ENCODE measurements around the gene CPSF4L.

Gene CPSF4L

DNA sequence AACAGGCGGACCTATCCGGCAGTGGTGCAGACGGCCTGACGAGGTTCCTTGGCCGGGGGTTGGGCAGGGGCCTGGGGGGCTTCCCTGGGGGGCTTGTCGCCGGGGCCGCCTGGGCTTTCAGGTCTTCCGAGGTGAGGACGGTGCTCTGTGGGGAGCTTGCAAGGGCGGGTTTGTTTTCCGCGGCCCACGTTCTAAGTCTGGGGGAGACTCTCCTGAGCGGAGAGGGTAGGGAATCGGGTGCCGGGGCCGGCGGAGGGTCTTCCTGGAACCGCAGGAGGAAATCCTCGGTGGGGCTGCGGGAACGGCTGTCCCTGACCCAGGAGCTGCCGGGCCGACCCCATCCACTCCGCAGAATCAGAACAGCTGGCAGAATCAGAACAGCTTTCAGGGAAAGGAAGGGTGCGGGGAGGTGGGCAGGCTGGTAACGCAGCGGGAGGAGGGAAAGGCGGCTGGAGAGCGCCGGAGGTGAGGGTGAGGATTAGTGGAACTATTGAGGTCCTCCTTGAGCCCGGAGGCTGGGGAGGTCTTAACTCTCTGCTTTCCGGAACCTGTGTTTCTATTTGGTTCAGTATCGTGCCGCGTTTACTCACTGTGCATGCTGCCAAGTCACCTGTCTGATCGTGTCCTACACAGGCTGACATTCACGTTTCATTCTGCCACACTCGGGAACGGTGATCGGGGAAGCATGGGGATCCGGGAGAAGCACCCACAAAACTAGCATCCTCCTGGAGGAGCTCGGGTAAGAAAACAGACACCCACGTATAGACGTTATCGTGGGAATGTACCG, 28.9 kb downstream of the CPSF4L start:
- no peak for DNase-seq (ENCODE audit: low read depth)

DNA sequence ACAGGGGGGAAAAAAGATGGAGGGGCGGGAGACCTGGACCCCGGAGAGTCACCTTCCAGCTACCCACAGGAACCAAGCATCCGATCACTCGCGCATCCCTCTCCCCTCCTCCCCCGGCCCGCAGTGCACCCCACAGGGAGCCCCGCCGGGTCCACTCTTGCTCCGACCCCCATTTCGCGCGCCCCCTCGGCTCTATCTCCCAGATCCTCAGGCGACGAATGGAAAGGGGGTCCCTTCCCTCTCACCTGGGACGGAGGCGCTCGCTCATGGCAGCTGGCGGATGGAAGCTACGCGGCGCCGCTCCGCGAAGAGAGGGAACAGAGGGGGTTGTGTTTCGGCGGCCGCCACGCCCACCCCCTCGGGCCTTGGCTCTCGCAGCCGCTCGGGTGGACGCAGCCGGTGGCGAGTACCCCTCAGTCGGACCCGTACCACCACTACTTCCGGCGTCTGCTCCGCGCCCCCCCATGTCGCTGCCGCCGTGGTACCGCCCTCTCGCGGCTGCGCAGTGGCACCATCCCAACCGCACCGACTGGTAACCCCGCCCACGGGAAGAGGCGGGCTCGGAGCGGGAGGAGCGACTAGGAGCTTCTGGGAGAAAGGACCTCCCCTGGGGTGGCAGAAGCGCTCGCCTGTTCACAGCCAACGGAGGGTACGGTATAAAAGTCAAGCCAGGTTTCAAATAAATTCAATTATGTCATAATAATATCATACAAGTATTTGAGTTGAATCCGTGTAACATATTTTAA, 29.7 kb downstream of the CPSF4L start:
- peak; percentile 96 for DNase-seq (ENCODE audit: low read depth)

DNA sequence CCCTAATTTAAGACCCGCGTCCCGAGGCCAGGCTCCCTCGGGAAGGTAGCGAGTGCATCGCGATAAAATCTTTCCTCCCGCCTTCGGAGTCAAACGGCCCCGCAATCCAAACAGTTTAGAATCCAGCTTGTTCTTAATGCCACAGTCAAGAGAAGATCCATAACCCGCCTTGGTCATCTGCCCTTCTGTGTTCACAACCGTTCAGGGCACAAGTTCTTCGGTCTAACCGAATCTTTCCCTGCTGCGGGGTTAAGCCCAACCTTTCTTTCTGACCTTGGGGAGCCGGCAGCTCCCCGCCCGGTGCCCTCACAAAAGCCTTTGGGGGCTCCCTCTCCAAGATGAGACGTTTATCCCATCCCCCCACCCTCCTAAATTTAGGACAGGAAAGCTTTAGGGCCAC, 30.3 kb downstream of the CPSF4L start:
- no peak for DNase-seq (ENCODE audit: low read depth)

DNA sequence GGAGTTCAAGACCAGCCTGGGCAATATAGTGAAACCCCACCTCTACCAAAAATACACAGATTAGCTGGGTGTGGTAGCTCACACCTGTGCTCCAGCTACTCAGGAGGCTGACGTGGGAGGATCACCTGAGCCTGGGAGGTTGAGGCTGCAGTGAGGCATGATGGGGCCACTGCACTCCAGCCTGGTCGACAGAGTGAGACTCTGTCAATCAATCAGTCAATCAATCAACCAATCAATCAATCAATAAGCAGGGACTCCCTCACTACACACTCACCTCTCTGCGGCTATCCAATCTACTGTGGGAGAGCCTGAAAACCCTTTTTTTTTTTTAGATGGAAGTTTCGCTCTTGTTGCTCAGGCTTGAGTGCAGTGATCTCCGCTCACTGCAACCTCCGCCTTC, 31.6 kb downstream of the CPSF4L start:
- DNase-seq (ENCODE audit: low read depth) = no peak

DNA sequence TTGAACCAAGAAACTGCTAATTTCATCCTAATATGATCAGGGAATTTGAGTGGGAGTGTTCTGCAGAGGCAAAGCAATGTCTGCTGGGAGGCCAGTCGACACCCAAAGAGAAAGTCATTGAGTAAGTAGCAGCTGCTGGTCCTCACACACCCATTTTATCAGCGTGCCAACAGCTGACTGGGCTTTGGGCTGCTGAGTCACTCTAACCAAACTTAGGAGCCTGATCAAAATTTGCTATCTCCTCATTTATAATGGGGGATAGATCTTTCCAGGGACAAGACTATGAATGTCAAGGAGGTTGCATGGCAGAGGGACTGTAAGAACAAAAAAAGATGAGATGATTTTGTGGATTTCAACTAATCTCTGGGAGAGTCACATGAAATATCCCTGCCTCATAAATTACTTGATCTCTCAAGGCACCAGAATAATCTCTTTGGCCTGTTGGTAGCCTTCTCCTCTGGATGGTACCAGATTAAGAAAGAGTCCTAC, 32.9 kb downstream of the CPSF4L start:
- DNase-seq (ENCODE audit: low read depth) = no peak

DNA sequence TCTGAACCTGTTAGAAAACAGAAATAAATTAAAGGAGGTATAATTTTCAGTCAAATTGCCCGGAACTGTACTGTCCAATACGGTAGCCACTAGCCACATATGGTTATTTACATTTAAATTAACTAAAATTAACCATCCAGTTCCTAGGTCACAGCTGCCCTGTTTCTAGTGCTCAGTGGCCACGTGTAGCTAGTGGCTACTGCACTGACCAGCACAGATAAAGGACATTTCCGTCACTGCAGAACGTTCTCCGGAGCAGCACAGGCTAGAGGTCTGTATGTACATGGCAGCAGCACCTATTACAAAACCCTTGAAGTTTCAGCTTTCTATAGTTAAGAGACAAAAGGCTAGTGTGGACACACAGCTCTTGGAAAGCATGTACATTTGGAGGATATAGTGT, 33.7 kb downstream of the CPSF4L start:
- no peak for DNase-seq (ENCODE audit: low read depth)

DNA sequence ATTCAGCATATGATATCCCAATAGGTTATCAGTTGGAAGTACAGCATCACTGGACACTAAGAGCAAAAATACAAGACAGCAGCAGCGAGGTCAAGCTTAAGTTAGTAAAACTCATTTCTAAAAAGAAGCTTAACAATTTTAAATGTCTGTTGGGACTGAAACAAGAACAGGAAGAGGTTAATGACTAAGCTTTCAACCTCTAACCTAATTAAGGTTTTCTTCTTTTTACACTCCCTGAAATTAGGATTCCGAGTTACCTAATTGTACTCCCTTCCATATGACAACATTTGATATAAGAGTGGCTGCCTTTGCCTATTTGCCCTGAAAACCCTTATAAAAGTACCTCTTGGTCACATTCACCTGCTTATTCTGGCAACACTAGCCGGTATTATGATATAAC, 34.3 kb downstream of the CPSF4L start:
- DNase-seq (ENCODE audit: low read depth) = no peak

DNA sequence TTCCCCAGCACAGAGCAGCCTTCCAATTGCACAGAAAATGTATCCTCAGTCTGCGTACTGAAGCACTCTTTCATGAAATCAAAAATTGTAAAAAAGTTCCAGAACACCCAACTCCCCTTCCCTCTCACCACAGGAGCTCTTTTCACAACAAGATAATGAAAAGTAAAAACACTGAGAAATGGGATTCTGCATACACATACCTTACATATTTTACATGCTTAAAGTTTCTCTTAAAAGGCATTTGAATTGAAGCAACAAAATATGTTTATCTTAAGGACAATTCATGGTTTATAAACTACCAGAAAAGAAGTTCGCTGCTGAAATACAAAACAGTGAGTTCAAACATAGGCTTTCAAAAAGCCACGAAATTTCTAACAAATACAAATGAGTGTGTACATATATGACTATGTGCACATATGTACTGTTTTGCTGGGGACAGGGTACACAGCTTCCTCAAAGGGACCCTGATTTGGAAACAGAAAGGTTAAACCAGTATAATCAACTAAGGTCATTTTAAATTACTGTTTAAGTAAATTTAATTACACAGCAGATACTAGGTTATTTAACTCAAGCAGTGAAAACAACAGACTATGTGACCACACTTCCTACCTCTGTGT, 35.0 kb downstream of the CPSF4L start:
- no peak for DNase-seq (ENCODE audit: low read depth)

DNA sequence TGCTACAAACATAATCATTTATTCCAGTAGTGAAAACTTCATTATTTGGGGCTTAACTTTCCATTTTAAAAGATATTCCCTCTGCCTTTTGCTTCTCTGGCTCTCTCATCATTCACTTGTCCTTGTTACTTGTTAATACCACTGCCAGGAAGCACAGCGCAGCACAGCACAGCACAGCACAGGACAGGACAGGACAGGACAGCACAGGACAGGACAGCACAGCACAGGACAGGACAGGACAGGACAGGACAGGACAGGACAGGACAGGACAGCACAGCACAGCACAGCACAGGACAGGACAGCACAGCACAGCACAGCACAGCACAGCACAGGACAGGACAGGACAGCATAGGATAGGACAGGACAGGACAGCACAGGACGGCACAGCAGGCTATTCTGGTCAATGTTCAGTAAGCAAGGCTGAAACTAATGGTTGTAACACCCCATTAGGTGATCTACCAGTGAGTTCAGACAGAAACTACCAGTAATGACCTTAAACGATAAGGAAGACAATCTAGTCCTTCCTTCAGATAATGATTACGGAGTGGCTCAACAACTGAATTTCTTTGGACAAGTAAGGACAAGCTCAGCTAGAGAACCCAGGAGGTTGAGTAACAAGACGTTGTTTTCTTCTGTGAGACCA, 36.9 kb downstream of the CPSF4L start:
- no peak for DNase-seq (ENCODE audit: low read depth)

DNA sequence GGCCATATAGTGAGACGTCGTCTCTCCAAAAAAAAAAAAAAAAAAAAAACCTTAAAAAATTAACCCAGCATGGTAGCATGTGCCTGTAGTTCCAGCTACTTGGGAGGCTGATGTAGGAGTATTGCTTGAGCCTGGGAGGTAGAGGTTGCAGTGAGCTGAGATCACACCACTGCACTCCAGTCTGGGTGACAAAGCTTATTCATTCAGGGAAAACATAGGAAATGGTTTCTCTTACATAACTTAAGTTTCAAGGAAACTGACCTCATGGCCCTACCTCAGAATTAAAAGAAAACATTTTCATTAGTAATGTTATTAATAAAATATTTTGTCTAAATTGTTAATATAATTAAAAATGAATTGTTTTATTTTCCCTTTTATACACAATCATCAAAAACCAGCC, 37.4 kb downstream of the CPSF4L start:
- no peak for DNase-seq (ENCODE audit: low read depth)

DNA sequence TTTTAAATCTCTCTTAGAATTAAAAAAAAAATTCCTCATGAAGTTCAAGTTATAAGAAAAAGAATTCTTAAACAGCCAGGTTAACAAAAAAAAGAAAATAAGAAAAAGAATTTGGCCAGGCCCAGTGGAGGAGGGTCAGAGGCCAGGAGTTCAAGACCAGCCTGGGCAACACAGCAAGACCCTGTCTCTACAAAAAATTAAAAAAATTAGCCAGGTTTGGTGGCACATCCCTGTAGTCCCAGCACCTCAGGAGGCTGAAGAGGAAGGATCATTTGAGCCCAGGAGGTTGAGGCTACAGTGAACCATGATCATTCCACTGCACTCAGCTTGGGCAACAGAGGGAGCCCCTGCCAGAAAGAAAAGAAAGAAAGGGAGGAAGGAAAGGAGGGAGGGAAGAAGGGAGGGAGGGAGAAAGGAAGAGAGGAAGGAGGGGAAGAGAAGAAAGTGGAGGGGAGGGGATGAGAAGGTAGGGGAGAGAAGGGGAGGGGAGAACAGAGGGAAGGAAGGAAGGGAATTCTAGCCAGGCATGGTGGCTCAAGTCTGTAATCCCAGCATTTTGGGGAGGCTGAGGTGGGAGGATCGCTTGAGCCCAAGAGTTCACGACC, 38.0 kb downstream of the CPSF4L start:
- no peak for DNase-seq (ENCODE audit: low read depth)

DNA sequence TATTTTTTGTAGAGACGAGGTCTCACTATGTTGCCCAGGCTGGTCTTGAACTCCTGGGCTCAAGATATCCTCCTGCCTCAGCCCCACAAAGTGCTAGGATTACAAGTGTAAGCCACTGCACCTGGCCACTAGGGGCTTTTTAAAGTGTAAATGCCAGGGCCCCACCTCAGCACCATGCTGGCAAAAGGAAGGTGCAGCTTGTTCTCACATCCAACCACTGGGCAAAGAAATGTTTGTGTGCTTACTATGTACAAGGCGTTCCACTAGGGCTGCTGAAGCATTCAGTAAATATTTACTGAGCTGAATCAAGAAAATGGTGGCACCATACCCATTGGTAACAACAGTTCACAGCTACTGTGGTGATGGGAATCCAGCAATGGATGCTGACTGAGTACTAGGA, 46.2 kb downstream of the CPSF4L start:
- no peak for DNase-seq (ENCODE audit: low read depth)

DNA sequence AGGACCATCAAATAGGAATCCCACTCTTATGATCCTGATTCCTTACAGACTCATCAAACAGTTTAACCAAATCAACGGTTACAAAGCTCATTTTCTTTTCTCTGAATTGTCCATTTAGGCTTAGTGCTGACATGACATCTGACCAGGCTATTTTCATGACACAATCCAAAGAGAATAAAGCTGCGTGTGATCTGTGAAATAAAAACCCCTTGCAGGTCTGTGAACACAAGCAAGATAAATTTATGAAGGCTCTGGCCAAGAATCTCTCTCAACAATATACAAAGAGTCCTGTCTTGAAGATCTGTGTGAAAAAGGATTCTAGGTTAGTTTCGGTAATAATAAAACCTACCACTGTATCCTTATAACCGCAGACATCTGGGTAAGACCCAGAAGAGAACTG, 46.8 kb downstream of the CPSF4L start:
- no peak for DNase-seq (ENCODE audit: low read depth)

DNA sequence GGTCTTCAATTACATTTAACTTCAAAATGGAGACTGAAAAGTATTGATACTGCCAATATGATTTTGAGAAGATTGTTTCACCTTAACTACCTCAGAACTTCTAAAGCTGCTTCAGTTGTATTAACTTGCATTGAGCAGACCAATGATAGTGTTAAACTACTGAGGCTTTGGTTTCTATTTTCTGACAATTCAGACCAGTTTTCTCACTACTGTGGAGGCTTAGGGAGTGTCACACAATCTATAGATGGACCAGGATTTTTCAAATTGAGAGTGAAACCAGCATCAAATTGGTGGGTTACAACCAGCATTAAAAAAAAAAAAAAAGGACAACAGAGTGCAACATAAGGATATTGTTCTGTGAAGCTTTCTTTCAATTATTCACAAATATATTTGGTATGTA, 47.7 kb downstream of the CPSF4L start:
- no peak for DNase-seq (ENCODE audit: low read depth)

DNA sequence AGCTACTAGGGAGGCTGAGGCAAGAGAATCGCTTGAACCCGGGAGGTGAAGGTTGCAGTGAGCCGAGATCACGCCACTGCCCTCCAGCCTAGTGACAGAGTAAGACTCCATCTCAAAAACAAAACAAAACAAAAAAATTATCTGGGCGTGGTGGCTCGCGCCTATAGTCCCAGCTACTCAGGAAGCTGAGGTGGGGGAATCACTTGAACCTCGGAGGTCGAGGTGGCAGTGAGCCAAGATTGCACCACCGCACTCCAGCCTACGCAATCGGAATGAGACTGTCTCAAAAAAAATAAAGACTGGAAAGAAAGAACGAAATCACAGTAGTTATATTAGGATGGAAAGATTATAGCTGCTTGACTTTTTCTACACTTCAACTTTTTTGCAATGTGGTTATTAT, 49.9 kb downstream of the CPSF4L start:
- DNase-seq (ENCODE audit: low read depth) = no peak

DNA sequence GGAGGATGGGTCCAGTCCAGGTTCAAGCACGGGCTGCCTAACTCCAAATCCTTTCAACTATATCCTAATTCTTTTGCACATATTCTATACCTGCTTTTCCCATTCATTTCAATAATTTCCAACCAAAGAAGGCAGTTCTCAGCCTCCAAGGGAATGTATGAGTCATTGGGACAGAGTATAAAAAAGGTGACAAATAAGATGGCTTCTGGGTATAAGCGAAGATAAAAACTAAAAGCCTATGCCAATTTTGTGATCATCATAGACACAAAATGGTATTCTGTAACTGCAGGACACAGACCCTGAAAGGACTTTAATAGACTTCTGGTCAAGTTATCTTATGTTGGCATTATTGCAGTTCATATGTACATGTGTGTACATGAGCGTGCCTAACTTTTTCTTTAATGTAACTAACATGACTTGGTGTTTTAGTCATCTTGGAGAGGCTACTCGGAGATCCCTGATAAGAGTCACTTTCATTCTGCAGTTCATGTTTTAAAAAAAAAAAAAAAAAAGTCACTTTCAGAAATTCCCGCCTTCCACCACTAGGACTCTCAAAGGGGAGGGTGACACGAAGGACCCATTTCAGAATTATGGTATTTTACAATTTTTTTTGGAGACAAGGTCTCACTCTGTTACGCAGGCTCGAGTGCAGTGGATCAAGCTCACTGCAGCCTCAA, 51.5 kb downstream of the CPSF4L start:
- DNase-seq (ENCODE audit: low read depth) = no peak

DNA sequence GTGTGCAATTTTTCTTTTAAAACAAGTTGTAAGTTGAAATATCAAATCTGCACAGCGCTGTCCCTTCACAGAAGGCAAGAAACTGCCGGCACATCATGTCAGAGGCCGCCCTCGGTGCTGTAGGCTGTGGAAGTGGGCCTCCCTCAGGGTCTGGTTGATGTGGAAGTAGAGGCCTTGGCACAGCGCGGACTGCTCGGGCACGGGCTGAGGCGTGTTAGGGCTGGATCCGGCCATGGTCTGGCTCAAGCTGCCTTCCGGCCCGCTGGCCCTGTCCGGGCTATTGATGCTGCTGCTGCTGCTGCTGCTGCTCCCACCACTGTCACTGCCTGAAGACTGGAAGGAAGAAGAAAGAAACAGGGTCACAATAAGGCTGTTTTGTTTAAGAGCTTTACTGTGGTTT, 52.2 kb downstream of the CPSF4L start:
- DNase-seq (ENCODE audit: low read depth) = no peak

DNA sequence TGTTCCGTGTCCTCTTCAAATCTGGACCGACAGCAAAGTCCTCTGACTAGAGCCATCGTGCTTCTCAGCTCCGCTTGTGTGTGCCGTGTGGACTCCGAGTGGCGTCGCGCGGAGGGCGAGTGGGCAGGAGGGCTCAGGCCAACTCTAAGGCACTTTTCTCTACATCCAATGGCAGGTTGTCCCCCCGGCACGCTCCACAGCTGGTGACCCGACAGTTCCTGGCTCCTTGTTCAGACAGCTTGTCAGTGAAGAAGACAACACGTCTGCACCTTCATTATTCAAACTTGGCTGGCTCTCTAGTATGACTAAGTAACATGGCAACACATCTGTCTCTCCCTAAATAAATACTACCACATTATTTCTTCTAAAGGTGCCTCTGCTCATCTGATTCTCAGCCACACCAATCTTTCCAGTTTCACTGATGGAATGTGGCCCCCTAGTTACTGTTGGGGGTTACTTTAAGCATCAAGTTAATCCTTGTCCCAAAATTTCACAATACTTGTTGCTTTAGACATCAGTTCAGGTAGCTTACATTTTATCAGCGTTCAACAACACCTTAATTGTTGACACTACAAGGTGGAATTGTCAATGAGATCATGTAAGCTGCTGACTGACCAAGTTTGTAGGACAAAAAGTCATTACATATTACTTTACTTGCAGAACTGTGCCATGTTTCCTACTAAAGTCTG, 53.4 kb downstream of the CPSF4L start:
- no peak for DNase-seq (ENCODE audit: low read depth)

DNA sequence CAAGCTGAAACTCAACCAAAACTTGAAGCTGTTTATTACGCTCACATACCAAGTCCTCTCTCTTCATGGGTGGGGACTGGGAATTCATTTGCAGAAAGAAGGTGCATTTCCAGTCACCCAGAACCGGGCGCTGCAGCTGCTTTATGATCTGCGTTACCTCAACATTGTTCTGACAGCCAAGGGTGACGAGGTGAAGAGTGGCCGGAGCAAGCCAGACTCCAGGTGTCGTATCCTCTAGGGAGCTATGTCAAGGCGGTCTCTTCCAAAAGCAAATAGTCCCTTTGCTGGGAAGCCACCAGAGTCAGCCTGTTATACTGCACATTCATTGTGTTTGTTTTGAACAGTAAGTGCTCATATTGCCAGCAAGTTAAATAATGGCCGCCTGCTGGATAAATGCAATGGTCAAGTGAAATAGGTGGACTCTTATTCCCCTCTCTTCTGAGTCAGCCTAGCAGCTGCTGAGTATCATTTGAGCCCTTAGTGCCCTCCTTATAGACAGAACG, 56.2 kb downstream of the CPSF4L start:
- no peak for DNase-seq (ENCODE audit: low read depth)

DNA sequence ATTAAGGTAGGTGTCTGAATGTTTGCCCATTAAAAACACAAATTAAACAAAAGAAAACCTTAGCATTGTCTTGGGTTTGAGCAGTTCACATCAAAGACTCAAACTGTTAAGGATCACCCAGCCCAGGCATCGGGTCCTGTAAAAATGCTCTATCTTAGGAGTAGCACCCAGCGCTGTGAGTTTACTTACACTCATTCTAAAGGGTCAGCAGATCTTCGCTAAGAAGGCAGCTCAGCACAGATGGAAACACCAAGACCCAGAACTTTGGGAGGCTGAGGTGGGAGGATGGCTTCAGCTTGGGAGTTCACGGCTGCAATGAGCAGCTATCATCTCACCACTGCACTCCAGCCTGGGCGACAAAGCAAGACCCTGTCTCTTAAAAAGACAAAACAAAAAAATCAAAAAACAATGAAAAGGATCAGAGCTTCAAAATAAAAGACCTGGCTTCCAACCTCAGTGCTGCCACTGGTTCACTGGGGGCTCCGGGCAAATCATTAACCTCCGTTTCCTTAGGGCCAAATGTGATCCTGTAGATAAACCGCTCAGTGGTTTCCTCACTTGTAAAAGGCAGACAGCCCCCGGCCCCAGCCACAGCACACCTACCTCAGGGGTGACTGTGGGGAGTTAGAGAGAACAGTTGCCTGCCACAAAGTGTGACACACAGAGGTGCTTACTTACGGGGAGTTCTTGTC, 57.7 kb downstream of the CPSF4L start:
- DNase-seq (ENCODE audit: low read depth) = no peak

Data from stimulated activated CD8-positive, alpha-beta memory T cell treated with anti-CD3 and anti-CD28 coated beads, Interleukin-12 subunit alpha, Interleukin-12 subunit beta, amount 100 ng/mL, for 1 hour (primary cell).